HG03097 (cell line): ENCODE data around the gene ME3.
"Not testable (repeated sequence)": the region's sequence is repeated elsewhere in the genome, so short reads cannot be mapped to it uniquely, and the experiment has no call there.

ENCODE experiments used
- ATAC-seq: cut with Tn5 transposase; IDR thresholded peaks from one replicate; pipeline ENCODE4 v1.9.1; 2021; ENCODE audit not compliant: unreplicated experiment, low FRiP score

Gene ME3

DNA sequence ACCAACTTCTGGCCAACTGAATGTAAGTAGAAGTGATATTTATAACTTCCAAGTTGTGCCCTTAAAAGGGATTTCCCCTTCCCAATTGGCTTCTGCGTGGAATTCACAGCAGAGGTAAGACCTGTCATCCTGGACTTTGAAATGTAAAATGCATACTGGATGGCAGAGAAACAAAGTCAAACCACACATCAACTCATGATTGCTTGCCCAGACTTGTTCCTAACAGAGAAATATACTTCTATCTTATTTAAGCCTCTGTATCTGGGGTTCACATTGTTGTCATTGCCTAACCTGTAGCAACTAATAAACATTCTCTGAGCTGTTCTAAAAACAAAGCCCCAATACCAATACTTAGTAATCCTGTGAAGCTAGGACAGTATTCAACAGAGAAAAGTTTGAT is 6.2 kb downstream of the ME3 start:
- no peak for ATAC-seq

DNA sequence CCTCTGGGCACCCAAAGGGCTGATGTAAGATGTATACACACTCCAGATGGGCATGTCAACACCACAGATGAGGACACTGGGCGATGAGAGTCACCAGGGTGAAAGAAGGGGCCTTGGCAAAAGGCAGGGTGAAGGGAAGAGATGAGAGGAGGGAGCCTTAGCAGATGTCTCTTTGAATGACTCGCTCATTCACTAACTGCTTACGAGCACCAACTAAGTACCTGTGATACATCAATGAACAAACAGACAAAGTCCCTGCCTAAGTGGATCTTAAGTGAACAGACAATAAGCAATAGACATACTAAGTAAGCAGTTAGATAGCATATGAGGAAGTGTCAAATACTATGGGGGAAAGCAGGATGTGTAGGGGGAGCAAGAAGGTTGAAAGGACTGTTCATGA is 7.5 kb downstream of the ME3 start:
- ATAC-seq: no peak

DNA sequence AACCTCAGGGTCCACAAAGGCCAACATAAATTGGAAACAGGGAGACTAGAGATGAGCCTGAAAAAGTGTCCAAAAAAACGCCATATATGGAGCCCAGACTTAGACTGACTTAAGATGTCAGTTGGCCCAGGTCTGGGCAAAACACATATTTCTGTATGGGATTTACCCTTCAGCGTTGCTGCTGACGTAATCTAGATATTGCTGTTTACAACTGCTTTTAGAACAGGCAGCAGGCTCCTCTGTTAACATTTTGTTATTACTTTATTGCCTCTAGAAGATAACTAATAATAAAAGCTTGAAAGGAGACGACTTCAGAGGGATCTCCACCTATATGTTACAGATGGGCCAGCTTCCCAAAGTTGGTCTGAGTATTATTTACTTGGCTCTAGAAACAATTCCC is 8.7 kb downstream of the ME3 start:
- no peak for ATAC-seq

DNA sequence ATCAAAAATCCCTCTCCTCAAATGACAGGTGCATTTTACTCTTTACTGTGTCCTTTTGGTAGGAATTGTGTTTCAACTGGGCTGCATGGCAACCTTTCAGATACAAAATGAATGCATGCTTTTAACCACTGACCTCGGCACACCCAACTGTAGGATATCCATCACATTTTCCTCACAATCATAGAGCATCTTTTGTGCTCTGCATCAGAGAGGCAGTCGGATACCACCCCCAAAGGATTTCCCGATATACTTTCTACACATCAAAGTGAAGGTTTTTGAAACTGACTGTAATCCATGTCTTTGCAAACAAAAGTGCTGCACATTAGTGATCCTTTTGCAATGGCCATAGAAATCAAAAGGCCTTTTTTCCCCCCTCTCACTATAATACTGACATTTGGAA is 9.1 kb downstream of the ME3 start:
- ATAC-seq: no peak

DNA sequence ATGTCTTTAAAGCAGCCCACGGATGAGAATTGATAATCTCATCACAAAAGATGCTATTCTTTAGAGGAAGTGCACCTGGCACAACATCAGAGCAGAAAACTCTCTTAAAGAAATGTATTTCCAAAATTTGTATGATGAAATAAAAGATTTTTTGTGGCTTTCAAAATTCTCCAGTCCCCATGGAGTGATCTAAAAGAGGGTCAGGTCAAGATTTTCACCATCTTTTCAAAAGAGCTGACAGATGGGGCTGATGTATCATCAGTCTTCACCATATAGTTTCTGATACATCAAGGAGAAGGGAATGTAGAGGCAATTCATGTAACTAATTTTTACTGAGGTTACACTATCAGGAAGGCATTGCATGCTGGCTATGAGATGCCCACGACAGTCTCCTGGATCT is 11.7 kb downstream of the ME3 start:
- no peak for ATAC-seq

DNA sequence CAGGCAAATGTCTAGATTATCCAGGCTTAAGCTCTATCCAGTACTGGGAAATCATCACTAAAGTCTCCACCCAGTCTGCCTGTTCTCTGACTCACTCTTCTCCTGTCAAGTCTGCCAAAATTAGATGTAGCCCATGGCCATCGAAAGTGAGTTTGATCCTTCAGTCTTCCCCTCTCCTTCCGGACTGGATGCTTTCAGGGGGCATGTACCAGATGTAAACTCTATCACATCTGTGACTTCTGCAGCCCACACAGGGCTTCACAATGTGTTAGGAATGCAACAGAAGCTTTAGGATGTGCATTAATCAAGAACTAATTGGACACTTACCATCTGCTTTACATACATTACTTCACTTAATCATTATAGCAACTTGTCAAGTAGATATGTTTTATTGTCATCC is 12.3 kb downstream of the ME3 start:
- no peak for ATAC-seq

DNA sequence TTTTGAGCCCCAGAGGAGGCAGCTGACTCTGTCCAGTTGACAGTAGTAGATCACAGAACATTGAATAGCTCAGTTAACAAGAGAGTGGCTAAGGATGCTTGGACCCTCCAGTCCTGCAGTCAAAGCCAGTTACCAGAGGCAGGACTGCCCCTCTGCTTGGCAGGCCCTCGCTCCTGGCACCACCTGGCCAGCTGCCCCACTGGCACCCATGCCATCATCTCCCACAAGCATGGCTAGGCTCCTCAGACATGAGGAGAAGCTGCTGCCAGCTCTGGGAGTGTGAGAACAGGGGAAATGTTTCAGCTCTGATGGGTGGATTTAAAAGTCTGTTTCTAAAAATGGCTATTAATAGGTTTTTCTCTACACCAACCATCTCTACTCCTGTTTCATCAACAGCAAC is 13.9 kb downstream of the ME3 start:
- ATAC-seq: no peak

DNA sequence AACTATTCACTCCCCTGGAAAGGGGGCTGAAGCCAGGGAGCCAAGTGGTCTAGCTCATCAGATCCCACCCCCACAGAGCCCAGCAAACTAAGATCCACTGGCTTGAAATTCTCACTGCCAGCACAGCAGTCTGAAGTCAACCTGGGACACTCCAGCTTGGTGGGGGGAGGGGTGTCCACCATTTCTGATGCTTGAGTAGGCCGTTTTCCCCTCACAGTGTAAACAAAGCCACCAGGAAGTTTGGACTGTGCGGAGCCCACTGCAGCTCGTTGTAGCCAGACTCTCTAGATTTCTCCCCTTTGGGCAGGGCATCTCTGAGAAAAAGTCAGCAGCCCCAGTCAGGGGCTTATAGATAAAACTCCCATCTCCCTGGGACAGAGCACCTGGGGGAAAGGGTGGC is 27.2 kb downstream of the ME3 start:
- not testable (repeated sequence) for ATAC-seq

DNA sequence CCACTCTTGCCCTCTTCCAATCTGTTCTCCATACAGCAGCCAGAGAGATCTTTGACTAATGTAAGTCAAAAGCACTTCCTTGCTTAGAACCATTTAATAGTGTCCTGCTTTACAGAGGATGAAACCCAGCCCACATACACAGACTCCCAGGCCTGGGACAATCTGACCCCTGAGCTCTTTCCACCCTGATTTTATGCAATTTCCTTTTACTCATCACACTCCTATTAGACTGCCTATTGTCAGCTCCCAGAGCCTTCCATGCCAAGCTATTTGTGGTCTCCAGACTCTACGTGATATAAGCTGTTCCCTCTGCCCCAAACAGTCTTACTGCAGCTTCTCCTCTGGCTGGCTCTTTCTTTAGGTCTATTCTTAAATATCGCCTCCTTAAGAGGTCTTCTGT is 28.1 kb downstream of the ME3 start:
- no peak for ATAC-seq

DNA sequence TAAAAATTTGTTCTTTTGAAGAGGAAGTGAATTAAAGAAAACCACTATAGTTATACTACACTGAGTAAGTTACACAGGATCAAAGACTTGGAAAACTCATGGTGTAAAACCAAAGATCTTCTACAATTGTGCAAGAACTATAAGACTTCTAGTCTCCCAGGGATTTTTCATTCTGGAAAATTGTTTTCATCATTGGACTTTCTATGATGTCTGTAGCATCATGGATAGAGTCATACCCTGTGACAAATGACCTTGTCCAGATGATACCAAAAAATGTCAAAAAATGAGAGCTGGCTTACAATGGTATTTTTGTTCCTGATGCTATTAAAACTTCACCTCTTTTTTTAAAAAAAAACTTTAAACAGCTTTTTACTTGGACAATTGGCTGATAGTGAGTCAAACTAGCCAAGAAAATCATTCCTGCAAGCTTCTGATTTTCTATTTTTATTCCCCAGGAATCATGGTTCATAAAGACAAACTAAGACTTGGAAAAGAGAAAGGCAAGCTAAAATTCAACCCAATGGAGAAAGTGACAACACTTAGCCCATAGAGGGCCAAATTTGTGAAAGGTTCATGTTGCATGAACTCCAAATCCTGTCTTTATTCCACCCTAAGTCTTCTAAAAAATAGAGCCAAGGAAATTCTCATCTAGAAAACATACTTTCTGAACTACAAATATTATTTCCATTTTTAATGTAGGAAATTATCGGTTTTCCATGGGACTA is 30.7 kb downstream of the ME3 start:
- no peak for ATAC-seq

DNA sequence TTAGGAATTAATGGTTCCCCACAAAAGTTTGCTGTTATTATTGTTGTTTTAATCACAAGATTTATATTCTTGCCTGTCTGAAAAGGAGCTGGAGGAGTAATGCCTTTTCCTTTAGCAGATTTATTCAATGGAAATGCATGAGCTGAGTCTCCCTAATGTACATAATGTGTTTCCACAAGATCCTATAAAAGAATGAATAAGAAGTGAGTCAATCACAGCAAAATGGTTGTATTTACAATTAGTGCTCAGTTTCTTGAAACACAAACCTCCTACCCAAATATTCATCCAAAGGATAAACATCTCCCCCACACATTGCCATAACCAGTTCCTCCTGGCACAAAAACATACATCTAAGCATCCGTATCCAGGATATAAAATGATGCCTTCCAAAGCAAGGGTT is 33.3 kb downstream of the ME3 start:
- no peak for ATAC-seq

DNA sequence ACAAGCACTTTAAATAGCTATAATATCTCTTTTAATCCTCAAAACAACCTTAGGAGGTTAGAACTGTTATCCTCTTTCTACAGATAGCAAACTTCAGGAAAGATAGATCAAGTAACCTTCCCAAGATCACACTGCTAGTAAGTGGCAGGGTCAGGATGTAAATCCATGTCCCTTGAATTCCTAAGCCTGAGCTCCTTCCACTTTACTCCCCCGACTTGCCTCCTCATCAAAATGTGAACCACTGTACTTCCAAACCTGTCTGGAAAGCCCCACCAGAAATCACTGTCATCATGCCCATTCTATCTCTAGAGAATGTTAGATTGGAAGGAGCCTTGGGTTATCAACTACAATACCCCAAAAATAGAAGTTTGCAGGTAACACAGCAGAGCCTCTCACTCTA is 33.7 kb downstream of the ME3 start:
- ATAC-seq: no peak

DNA sequence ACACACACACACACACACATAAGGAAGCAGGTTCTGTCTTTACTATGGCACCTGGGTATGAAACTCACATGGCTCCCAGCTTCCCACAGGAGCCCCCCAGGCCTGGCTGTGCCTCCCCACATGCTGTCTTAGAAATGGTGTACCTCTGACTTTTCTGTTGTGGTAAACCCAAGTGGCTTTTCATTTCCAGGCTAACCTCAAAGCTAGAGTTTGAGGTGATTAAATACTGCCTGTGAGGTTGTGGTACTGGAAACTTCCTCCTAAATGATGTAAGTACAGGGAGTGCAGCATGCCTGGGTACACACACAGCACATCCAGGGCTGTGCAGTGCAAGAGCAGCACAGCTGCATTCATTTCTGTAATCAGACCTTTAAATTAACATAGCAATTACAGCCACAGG is 34.4 kb downstream of the ME3 start:
- no peak for ATAC-seq

DNA sequence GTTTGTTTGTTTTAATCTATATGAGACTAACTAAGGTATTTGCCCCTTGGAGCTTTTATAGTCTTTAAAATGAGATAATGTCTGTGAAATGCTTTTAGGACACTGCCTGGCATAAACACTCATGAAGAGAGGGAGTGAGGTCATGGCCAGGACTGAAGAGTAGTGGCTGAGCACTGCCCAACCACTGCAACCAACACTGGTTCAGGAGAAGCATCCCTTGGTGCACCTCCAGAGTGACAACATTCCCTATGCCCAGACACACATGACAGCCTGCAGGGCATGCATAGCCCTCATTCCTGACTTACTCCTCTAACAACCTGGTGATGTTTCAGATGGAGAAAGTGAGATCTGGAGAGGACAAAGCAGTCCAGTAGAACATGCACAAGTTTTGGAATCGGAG is 36.1 kb downstream of the ME3 start:
- ATAC-seq: no peak

DNA sequence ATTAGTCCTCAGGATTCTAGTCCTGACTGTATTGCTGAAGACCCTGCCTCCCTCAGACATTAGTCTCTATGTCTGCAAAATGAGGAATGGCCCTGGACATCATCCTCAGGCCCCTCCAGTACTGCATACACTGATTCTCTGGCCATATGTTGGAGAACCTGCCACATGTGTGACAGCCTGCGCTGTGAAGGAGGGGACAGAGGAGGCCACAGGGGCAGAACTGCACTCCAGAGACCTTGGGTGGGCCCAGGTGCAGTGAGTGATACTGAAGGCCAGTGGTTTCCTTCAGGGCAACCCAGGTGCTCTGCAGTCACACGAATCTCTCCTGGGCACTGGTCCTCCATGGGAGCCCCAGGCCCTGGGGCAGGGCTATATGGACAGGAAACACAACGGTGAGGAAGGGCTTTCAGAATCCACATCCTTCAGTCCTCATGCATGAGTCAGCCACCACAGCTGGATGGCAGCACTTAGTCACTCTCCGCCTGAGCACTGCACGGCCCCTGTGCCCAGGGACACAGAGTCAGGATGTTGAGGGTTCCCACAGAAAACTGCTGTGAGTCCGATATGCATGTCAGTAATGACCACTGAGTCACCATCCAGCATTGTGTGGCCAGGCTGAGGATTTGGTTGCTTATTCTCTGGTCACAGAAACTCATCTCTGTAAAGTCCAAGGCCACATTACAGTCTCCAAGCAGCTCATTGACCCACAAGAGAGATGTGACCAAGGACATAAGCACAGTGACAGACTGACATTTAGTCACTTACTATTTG is 39.7 kb downstream of the ME3 start:
- peak; percentile 66 for ATAC-seq

DNA sequence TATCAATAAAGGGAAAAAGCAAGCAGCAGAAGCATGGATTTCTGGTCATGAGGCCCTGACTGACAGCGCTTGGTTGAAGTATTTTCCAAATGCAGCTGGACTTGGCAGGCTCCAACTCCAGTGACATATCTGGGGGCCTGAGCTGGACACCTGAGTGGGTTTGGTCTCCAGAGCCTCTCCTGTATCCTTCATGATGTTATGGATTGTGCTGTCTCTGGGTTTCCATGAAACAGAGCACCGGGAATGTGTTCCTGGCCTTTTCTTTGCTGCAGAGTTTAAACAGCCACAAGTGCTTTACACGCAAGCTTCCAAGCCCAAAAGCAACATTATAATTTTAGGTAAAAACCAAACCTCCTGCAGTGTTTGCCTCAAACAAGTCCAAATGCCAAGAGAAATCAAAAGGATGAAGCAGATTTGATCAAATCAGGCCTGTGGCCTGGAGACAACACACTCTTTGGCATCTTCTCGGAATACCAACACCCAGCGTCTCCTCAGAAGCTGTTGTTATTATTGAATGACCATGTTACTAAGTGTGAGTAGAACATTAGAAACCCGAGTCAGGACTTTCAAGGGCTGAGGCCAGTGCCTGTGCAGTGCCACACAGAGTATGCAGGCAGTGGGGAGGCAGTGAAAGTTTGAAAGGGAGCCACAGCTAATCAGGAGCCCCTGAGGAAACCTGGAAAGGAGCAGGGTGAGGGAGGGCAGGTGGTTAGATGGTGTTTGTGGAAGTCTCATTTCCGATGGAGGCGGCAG is 42.0 kb downstream of the ME3 start:
- ATAC-seq: no peak

DNA sequence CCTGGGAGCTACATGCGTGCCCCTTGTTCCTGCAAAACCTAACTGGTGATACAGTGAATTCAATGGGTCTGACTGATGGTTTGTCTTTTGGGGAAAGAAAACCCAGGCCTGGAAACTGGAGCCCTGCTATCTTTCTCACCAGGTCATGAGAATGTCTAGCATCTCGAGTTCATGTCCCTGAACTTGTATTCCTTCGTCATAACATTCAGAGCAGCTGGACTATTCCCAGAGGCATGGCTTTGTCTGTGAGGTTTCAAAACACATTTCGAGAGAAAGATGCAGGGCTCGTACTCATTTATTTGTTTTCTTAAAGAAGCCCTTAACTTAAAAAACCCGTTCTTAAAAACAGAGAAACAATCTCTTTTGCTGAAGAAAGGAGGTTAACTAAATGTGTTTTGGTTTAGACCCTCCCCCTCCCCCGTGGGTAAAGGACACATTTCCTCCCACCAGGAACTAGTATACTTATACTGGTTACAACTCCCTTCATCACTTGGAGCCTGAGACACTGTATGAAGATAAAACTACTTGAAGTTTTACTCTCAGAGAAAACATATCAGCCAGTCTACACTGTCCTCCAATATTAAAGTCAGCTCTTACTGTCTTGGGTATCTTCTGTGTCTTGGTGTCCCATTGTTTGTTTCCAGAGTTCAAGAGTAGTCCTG is 43.2 kb downstream of the ME3 start:
- no peak for ATAC-seq

DNA sequence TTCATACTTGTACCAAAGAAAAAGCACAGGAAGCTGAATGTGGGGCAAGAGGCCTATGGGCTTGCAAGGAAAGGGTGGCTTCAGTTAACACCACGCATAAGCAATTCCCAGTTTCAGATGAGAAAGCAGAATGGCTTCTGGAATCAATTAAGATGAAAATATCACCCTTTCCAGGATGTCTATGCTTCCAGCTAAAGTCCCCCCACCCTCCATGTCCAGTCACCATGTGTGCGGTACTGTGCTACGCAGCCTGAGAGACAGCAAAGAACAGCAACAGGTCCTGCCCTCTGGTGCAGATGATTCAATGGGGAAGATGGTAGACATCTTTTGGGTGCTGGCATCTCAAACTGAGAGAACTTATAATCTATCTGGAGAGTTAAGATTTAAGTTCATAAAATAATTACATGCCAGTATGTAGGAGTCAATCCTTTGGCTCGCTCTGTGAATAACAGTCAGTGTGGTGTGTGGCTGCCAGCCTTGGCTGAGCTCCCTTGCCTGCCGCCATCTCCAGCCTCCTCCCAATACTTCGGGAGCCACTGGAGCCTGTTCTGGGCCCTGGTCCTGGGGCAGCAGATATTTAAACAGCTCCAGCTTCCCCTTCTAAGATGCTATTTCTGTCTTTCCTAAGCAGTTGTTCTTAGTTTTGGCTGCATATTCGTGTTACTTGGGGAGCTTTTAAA is 44.5 kb downstream of the ME3 start:
- ATAC-seq: no peak

DNA sequence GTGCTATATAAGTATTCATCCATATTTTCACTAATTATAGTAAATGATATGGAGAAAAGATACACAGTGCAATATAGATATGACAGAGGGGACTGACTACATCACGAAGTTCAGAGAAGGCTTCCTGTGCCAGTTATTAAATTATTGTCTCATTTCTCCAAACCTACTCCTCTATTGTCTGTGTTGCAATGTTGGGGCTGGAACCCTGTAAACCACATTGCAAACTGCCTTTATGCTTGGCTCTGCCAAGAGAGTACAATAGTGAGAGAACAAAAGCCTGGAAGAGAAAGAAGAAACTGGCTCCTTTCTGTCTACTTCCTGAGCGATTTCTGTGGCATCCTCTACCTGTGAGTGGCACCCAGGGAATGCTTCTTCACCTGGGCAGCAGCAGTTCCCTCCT is 46.4 kb downstream of the ME3 start:
- no peak for ATAC-seq

DNA sequence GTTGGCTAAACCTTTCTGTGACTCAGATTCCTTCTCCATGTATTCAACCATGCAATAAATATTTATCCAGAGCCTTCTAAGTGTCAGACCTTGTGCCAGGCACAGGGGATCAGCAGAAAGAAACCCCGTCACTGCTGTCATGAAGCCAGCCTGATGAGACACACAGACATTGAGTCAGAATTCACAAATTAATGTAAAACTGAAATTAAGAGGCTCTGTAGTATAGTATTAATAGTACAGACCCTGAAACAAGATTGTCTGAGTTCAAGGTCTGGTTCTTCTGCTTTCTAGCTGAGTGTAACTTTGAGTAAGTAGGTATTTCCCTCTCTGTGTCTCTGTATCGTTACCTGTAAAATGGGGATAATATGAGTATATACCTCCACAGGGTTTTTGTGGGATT is 46.9 kb downstream of the ME3 start:
- no peak for ATAC-seq

DNA sequence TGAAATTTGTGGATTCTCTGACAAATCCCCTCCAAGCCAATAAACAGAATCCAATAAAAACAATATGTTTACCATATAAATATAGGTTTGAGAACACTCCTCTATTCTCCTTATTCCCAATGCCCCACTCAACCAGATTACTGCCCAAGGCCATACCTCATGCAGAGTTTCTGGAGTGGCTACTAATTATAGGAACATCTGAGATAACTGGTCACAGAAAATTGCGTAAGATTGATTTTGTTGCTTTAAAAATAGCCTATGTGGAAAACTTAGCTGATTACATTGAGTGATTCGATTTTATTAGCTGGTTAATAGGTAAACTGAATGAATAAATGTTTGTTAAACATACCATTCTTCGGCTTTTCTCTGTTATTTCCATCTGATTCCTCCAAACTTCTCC is 48.0 kb downstream of the ME3 start:
- no peak for ATAC-seq
